Activated T-helper 17 cell treated with anti-CD3 and anti-CD28 coated beads, Interleukin-2, amount 50 U/mL, for 72 hours (primary cell): ENCODE measurements around the gene AGBL4. TPM values are rescaled to one million over a fixed set of nuclear protein-coding genes. Genes with fewer than 3 reads are reported as not detected.
A peak's percentile ranks its signal among the peaks of the same experiment; 100 is the strongest.
"Not testable (repeated sequence)": the region's sequence is repeated elsewhere in the genome, so short reads cannot be mapped to it uniquely, and the experiment has no call there.

Source experiments
- ATAC-seq: fragments of 150-1000 bp; cut with Tn5 transposase; replicated peaks from 2 replicates; pipeline ENCODE4 v1.10.0; 2021; ENCODE audit warnings: mild to moderate bottlenecking, moderate library complexity
- H3K27ac Mint-ChIP-seq: one replicate; pipeline ENCODE4 v1.8.0; 2022; ENCODE audit warnings: mixed read lengths
- H3K27me3 Mint-ChIP-seq: one replicate; pipeline ENCODE4 v1.8.0; 2022; ENCODE audit warnings: mixed read lengths
- H3K36me3 Mint-ChIP-seq: one replicate; pipeline ENCODE4 v1.8.0; 2022; ENCODE audit warnings: low read depth, mild to moderate bottlenecking, mixed read lengths
- H3K4me1 Mint-ChIP-seq: one replicate; pipeline ENCODE4 v1.8.0; 2022; ENCODE audit warnings: mixed read lengths
- H3K4me3 Mint-ChIP-seq: one replicate; pipeline ENCODE4 v1.8.0; 2022; ENCODE audit warnings: mild to moderate bottlenecking, mixed read lengths
- H3K9me3 Mint-ChIP-seq: one replicate; pipeline ENCODE4 v1.8.0; 2022; ENCODE audit warnings: mixed read lengths
- total RNA-seq, 2 donors: library from RNA; stranded (reverse); gene quantifications; one replicate each; pipeline ENCODE4 v1.2.3, GENCODE V29; 2022

AGBL4 gene
- total RNA-seq = not detected

- peak within 1 kb of the TSS; percentile 15 for H3K4me3 Mint-ChIP-seq
- H3K36me3 Mint-ChIP-seq = no peaks in the 10 kb centered on the region
- H3K9me3 Mint-ChIP-seq = peaks cover 7% of the 10 kb centered on the region
- no peak within 1 kb of the TSS for H3K27ac Mint-ChIP-seq
- peaks cover 5% of the 10 kb centered on the region for H3K4me1 Mint-ChIP-seq
- ATAC-seq = peak; percentile 48
- H3K27me3 Mint-ChIP-seq = peaks cover 17% of the 10 kb centered on the region
These were observed at the start of gene AGBL4 for GRCh38 chr1:50023292-50024159. Gene AGBL4, minus strand, starts transcription at chr1:50023954.

- H3K4me1 Mint-ChIP-seq = no peaks in the 10 kb centered on the region
- H3K36me3 Mint-ChIP-seq = no peaks in the 10 kb centered on the region
- no peak overlapping the region for H3K27ac Mint-ChIP-seq
- H3K27me3 Mint-ChIP-seq = peaks cover 7% of the 10 kb centered on the region
- ATAC-seq = no peak
- H3K4me3 Mint-ChIP-seq = no peak overlapping the region
- H3K9me3 Mint-ChIP-seq = no peaks in the 10 kb centered on the region
These were observed 43.1 kb upstream of the AGBL4 start for GRCh38 chr1:50066806-50067205.

- H3K4me3 Mint-ChIP-seq = no peak overlapping the region
These were observed 36.5 kb upstream of the AGBL4 start for GRCh38 chr1:50060279-50060678.

GRCh38 chr1:50048791-50049190 is 25.0 kb upstream of the AGBL4 start:
- Mint-ChIP-seq H3K27ac (no peak overlapping the region), H3K4me3 (no peak overlapping the region), H3K36me3 (no peaks in the 10 kb centered on the region), H3K9me3 (no peaks in the 10 kb centered on the region), H3K27me3 (peaks cover 32% of the 10 kb centered on the region), H3K4me1 (no peaks in the 10 kb centered on the region)
- no peak for ATAC-seq

More at GRCh38 chr1:50060279-50060678, 36.5 kb upstream of the AGBL4 start:
- no peak for ATAC-seq
- Mint-ChIP-seq H3K27me3 (no peaks in the 10 kb centered on the region), H3K36me3 (no peaks in the 10 kb centered on the region), H3K4me1 (no peaks in the 10 kb centered on the region), H3K9me3 (no peaks in the 10 kb centered on the region), H3K27ac (no peak overlapping the region)

GRCh38 chr1:50047916-50048694 is 24.4 kb upstream of the AGBL4 start:
- Mint-ChIP-seq H3K4me1 (no peaks in the 10 kb centered on the region), H3K36me3 (no peaks in the 10 kb centered on the region), H3K27me3 (peaks cover 32% of the 10 kb centered on the region), H3K9me3 (no peaks in the 10 kb centered on the region), H3K27ac (no peak overlapping the region), H3K4me3 (no peak overlapping the region)
- ATAC-seq = no peak

- Mint-ChIP-seq H3K27me3 (peaks cover 13% of the 10 kb centered on the region), H3K4me1 (no peaks in the 10 kb centered on the region), H3K9me3 (no peaks in the 10 kb centered on the region), H3K4me3 (no peak overlapping the region), H3K27ac (no peak overlapping the region), H3K36me3 (no peaks in the 10 kb centered on the region)
- no peak for ATAC-seq
These were observed 14.6 kb upstream of the AGBL4 start for GRCh38 chr1:50038237-50038809.

- peaks cover 5% of the 10 kb centered on the region for H3K4me1 Mint-ChIP-seq
- no peak overlapping the region for H3K27ac Mint-ChIP-seq
- peaks cover 17% of the 10 kb centered on the region for H3K27me3 Mint-ChIP-seq
- H3K36me3 Mint-ChIP-seq = no peaks in the 10 kb centered on the region
- H3K4me3 Mint-ChIP-seq = no peak overlapping the region
- no peak for ATAC-seq
- peaks cover 7% of the 10 kb centered on the region for H3K9me3 Mint-ChIP-seq
These were observed 4.0 kb upstream of the AGBL4 start for GRCh38 chr1:50027794-50028193.

GRCh38 chr1:49995734-49996133 is 28.0 kb downstream of the AGBL4 start:
- no peaks in the 10 kb centered on the region for H3K36me3 Mint-ChIP-seq
- ATAC-seq = no peak
- H3K4me3 Mint-ChIP-seq = no peak overlapping the region
- H3K9me3 Mint-ChIP-seq = peaks cover 18% of the 10 kb centered on the region
- no peaks in the 10 kb centered on the region for H3K4me1 Mint-ChIP-seq
- no peak overlapping the region for H3K27ac Mint-ChIP-seq
- H3K27me3 Mint-ChIP-seq = peaks cover 7% of the 10 kb centered on the region

GRCh38 chr1:49971088-49971487 is 52.7 kb downstream of the AGBL4 start:
- Mint-ChIP-seq H3K4me1 (no peaks in the 10 kb centered on the region), H3K4me3 (no peak overlapping the region), H3K9me3 (no peaks in the 10 kb centered on the region), H3K27ac (no peak overlapping the region), H3K27me3 (no peaks in the 10 kb centered on the region), H3K36me3 (no peaks in the 10 kb centered on the region)
- ATAC-seq = no peak

GRCh38 chr1:49951385-49951784 is 72.4 kb downstream of the AGBL4 start:
- no peak for ATAC-seq
- no peak overlapping the region for H3K27ac Mint-ChIP-seq
- no peaks in the 10 kb centered on the region for H3K4me1 Mint-ChIP-seq
- no peaks in the 10 kb centered on the region for H3K36me3 Mint-ChIP-seq
- H3K4me3 Mint-ChIP-seq = no peak overlapping the region
- peaks cover 4% of the 10 kb centered on the region for H3K9me3 Mint-ChIP-seq
- H3K27me3 Mint-ChIP-seq = no peaks in the 10 kb centered on the region

- not testable (repeated sequence) for H3K9me3 Mint-ChIP-seq, H3K4me3 Mint-ChIP-seq, ATAC-seq, H3K36me3 Mint-ChIP-seq, H3K27ac Mint-ChIP-seq, H3K27me3 Mint-ChIP-seq, H3K4me1 Mint-ChIP-seq
These were observed 108.5 kb downstream of the AGBL4 start for GRCh38 chr1:49915301-49915700.

GRCh38 chr1:49906365-49906764 is 117.4 kb downstream of the AGBL4 start:
- H3K36me3 Mint-ChIP-seq = no peaks in the 10 kb centered on the region
- peaks cover 11% of the 10 kb centered on the region for H3K9me3 Mint-ChIP-seq
- no peak overlapping the region for H3K4me3 Mint-ChIP-seq
- H3K4me1 Mint-ChIP-seq = no peaks in the 10 kb centered on the region
- no peaks in the 10 kb centered on the region for H3K27me3 Mint-ChIP-seq
- H3K27ac Mint-ChIP-seq = no peak overlapping the region
- no peak for ATAC-seq

GRCh38 chr1:49864581-49864980 is 159.2 kb downstream of the AGBL4 start:
- H3K36me3 Mint-ChIP-seq = no peaks in the 10 kb centered on the region
- ATAC-seq = no peak
- no peaks in the 10 kb centered on the region for H3K4me1 Mint-ChIP-seq
- H3K9me3 Mint-ChIP-seq = peaks cover 11% of the 10 kb centered on the region
- no peak overlapping the region for H3K27ac Mint-ChIP-seq
- H3K4me3 Mint-ChIP-seq = no peak overlapping the region
- no peaks in the 10 kb centered on the region for H3K27me3 Mint-ChIP-seq

GRCh38 chr1:49854741-49855140 is 169.0 kb downstream of the AGBL4 start:
- H3K9me3 Mint-ChIP-seq = peaks cover 3% of the 10 kb centered on the region
- H3K36me3 Mint-ChIP-seq = no peaks in the 10 kb centered on the region
- no peak overlapping the region for H3K4me3 Mint-ChIP-seq
- no peak for ATAC-seq
- H3K27ac Mint-ChIP-seq = no peak overlapping the region
- no peaks in the 10 kb centered on the region for H3K27me3 Mint-ChIP-seq
- no peaks in the 10 kb centered on the region for H3K4me1 Mint-ChIP-seq

- Mint-ChIP-seq H3K9me3 (peaks cover 35% of the 10 kb centered on the region), H3K27ac (no peak overlapping the region), H3K27me3 (no peaks in the 10 kb centered on the region), H3K4me3 (no peak overlapping the region), H3K36me3 (no peaks in the 10 kb centered on the region), H3K4me1 (no peaks in the 10 kb centered on the region)
- ATAC-seq = no peak
These were observed 181.2 kb downstream of the AGBL4 start for GRCh38 chr1:49842596-49842995.
